ENCODE results near the gene YES1.
"Not testable (repeated sequence)": the region's sequence is repeated elsewhere in the genome, so short reads cannot be mapped to it uniquely, and the experiment has no call there.

The YES1 gene

DNA sequence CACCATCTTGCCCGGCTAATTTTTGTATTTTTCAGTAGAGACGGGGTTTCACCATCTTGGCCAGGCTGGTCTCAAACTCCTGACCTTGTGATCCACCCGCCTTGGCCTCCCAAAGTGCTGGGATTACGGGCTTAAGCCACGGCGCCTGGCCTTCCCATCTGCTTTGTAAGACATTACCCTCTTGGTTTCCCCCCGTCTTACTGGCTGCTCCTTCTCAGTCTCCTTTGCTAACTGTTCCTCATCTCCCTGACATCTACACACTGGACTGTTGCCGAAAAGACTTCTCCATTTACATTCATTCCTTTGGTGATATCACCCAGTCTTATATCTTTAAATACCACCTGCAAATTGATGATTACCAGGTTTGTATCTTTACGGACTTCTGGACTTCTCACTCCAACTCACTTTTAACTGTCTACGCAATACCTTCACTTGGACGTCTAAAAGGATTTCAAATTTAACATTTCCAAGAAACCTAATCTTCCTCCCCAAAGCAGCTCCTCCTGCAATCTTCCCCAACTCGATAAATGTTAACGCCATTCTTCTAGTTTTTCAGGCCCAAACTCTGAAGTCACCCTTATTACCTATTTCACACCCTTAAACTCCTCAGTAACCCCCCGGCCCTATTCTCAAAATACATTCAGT, 37.9 kb downstream of the YES1 start:
- DNase-seq (ENCODE audit: low read depth) = no peak
- H3K4me3 ChIP-seq (ENCODE audit: low read length) = no peak overlapping the region
- TF ChIP-seq, protein P1, sequence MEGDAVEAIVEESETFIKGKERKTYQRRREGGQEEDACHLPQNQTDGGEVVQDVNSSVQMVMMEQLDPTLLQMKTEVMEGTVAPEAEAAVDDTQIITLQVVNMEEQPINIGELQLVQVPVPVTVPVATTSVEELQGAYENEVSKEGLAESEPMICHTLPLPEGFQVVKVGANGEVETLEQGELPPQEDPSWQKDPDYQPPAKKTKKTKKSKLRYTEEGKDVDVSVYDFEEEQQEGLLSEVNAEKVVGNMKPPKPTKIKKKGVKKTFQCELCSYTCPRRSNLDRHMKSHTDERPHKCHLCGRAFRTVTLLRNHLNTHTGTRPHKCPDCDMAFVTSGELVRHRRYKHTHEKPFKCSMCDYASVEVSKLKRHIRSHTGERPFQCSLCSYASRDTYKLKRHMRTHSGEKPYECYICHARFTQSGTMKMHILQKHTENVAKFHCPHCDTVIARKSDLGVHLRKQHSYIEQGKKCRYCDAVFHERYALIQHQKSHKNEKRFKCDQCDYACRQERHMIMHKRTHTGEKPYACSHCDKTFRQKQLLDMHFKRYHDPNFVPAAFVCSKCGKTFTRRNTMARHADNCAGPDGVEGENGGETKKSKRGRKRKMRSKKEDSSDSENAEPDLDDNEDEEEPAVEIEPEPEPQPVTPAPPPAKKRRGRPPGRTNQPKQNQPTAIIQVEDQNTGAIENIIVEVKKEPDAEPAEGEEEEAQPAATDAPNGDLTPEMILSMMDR (conservative IDR thresholded peaks at IDR 0.05; ENCODE audit: low read depth, low read length) = no peak

DNA sequence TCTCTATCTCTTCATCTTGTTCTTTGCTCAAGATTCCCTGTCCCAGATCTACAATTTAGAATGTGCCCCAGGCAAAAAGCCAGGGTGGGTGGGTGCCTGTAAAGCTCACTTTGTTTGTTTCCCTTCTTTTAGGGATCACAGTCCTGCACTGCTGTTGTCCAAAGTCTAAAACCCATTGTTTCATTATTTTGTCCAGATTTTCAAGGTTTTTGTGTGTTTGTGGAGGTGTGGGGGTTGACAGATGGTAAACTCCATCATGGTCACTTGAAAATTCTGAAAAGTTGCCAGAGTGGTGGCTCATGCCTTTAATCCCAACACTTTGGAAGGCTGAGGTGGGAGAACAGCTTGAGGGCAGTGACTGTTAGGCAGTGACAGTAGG, 41.5 kb downstream of the YES1 start:
- TF ChIP-seq, protein P1 (conservative IDR thresholded peaks at IDR 0.05; ENCODE audit: low read depth, low read length) = no peak
- no peak for DNase-seq (ENCODE audit: low read depth)
- no peak overlapping the region for H3K4me3 ChIP-seq (ENCODE audit: low read length)

DNA sequence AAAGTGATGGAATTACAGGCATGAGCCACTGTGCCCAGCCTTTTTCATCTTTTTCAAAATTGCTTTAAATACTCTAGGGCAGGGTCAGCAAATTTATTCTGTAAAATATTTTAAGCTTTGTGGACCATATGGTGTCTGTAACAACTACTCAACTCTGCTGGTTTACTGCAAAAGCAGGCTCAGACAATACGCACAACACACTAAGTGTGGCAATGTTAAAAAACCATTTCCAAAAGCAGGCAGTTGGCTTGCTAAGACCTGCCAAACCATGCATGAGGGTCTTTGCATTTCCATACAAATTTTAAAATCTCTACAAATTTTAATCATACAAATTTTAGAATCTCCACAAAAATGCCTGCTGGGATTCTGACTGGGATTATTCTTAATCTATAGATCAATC, 44.1 kb downstream of the YES1 start:
- no peak overlapping the region for H3K4me3 ChIP-seq (ENCODE audit: low read length)
- no peak for DNase-seq (ENCODE audit: low read depth)
- TF ChIP-seq, protein P1 (conservative IDR thresholded peaks at IDR 0.05; ENCODE audit: low read depth, low read length) = no peak

DNA sequence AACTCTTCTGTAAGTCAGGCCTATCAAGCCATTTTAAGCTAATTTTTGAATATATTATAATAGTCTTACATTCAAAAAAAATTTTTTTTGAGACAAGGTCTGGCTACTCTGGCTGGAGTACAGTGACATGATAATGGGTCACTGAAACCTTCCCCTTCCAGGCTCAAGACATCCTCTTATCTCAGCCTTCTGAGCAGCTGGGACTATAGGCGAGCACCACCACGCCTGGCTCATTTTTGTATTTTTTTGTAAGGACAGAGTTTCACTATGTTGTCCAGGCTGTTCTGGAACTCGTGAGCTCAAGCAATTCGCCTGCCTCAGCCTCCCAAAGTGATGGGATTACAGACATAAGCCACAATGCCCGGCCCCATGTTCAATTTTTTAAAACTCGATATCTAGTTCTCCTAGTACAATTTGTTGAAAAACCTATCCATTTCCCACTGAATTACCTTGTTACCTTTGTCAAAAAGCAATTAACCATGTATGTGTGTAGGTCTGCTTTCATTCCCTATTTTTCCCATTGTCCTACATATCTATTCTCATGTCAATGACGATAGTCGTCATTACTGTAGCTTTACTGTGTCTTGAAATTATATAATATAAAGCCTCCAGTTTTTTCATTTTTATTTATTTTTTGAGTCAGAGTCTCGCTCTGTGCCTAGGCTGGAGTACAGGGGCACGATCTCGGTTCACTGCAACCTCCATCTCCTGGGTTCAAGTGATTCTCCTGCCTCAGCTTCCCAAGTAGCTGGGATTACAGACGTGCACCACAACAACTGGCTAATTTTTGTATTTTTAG, 44.8 kb downstream of the YES1 start:
- TF ChIP-seq, protein P1 (conservative IDR thresholded peaks at IDR 0.05; ENCODE audit: low read depth, low read length) = no peak
- no peak overlapping the region for H3K4me3 ChIP-seq (ENCODE audit: low read length)
- DNase-seq (ENCODE audit: low read depth) = no peak

DNA sequence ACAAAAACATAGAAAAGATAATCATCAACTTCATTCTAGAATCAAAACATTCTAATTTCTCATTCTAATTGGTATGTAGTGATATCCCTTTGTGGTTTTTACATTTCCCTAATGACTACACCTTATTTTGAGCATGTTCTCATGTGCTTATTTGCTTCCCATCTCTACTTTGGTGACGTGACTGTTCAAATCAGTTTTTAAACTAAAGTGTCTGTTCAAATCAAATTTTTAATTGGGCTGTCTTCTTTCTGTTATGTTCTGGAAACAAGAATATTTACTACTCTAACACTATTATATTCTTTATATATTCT, 45.5 kb downstream of the YES1 start:
- TF ChIP-seq, protein P1 (conservative IDR thresholded peaks at IDR 0.05; ENCODE audit: low read depth, low read length) = no peak
- DNase-seq (ENCODE audit: low read depth) = no peak

DNA sequence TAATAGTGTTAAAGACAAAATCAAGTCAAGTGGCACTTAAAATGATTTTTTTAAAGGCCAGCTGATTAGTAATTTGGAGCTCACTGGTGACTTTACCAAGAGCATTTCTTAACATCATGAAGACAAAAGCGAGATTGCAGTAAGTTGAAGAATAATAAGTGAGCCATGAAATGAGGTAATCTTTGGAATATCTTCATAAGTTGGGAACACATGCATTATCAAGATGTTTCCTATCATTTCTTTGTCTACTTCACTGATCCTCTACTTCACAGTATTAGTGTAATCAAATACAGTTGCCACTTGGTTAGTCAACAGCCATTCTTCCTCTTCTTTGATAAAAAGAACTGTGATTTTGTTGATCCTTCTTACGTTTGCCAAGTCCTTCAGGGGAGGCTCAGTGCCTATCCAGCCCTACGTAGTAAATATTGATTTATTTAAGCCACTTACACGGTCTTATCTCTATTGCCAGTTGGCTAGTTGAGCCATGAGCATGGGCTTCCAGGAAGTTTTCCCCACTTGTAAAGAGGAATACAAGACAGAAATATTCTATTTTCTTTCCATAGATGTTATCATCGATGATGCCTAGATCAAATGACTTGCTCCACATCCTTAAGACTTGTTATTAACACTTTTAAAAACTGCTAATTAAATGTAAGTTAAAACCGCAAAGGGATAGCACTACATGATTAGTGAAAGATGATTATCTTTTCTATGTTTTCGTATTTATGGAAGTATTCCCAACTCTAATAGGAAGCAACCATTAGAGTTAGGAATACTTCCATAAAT, 46.1 kb downstream of the YES1 start:
- no peak overlapping the region for H3K4me3 ChIP-seq (ENCODE audit: low read length)
- TF ChIP-seq, protein P1 (conservative IDR thresholded peaks at IDR 0.05; ENCODE audit: low read depth, low read length) = no peak
- no peak for DNase-seq (ENCODE audit: low read depth)

More for the DNA sequence above, 45.5 kb downstream of the YES1 start:
- H3K4me3 ChIP-seq (ENCODE audit: low read length) = no peak overlapping the region

DNA sequence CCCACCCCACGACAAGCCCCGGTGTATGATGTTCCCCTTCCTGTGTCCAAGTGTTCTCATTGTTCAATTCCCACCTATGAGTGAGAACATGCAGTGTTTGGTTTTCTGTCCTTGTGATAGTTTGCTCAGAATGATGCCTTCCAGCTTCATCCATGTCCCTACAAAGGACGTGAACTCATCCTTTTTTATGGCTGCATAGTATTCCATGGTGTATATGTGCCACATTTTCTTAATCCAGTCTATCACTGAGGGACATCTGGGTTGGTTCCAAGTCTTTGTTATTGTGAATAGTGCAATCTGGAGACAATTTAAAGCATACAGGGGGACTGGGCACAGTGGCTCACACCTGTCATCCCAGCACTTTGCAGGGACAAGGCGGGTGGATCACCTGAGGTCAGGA, 52.2 kb downstream of the YES1 start:
- H3K4me3 ChIP-seq (ENCODE audit: low read length); DNase-seq (ENCODE audit: low read depth): not testable (repeated sequence)

Measured in retinal pigment epithelial cell (primary cell).